Fibroblast of the aortic adventitia (primary cell): ENCODE data around the gene PIPOX. TPM values are rescaled to one million over a fixed set of nuclear protein-coding genes. Genes with fewer than 3 reads are reported as not detected.

Source experiments
- DNase-seq: peaks from one replicate; pipeline ENCODE4 v3.0.0-alpha.2; 2010; ENCODE audit warnings: low read depth
- H3K4me3 ChIP-seq: 2 replicates; pipeline ENCODE4 v1.5.1; 2011; ENCODE audit warnings: low read depth, mild to moderate bottlenecking, control low read depth, low read length, moderate library complexity
- total RNA-seq: library from RNA; depleted of rRNA; stranded (reverse); fragments of >200 nt; gene quantifications from 2 replicates; pipeline ENCODE4 v1.2.3, GENCODE V29; 2012; ENCODE audit warnings: low replicate concordance
- TF ChIP-seq, protein P1 (sequence below): IDR thresholded peaks from 2 replicates; pipeline ENCODE4 v1.5.1; 2011; ENCODE audit warnings: mild to moderate bottlenecking, low read length, control low read depth, inconsistent platforms; ENCODE audit not compliant: insufficient read depth

PIPOX gene
- total RNA-seq, 1 donor, result 1.8 TPM

DNA sequence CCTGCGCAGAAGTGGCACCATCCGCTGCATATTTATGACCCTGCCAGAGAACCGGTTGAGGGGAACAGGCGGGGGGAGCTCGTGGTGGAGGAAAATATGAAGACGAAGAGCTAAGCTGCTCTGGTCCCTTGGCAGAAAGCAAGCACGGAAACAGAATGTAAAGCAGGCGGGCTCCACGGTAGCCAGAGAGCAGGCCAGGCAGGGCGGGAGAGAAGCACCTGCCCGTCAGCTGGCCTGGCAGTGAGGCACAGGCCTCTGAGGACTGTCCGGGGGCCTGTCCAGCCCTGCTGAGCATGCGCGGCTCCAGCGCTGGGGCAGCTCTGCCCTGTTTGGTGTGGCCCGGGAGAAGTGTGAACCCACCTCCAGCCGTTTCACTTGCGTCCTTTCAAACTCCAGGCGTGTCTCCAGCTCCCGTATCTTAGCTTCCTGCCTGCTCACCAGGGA lies 46.7 kb downstream of the PIPOX start:
- DNase-seq, result no peak
- TF ChIP-seq, protein P1, sequence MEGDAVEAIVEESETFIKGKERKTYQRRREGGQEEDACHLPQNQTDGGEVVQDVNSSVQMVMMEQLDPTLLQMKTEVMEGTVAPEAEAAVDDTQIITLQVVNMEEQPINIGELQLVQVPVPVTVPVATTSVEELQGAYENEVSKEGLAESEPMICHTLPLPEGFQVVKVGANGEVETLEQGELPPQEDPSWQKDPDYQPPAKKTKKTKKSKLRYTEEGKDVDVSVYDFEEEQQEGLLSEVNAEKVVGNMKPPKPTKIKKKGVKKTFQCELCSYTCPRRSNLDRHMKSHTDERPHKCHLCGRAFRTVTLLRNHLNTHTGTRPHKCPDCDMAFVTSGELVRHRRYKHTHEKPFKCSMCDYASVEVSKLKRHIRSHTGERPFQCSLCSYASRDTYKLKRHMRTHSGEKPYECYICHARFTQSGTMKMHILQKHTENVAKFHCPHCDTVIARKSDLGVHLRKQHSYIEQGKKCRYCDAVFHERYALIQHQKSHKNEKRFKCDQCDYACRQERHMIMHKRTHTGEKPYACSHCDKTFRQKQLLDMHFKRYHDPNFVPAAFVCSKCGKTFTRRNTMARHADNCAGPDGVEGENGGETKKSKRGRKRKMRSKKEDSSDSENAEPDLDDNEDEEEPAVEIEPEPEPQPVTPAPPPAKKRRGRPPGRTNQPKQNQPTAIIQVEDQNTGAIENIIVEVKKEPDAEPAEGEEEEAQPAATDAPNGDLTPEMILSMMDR, result no peak

DNA sequence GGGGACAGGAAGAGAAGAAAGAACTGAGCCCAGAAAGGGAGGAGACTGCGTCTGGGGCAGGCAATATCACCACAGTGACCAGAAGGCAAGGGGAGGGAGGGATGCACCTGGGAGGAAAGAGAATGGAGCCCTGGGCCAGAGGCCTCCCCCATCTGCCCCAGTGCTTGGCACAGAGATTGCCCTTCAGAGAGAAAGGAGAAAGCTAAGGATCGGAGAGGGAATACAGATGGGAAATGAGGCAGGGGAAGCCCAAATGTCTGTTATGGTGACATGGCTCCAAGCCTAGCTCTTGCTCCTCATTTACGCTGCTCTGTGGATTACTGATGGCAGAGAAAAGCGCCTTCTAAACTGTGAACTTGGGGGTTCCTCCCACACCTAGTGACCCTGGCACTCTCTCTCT lies 47.2 kb downstream of the PIPOX start:
- DNase-seq, result no peak
- TF ChIP-seq, protein P1, result no peak
- H3K4me3 ChIP-seq, result no peak overlapping the region

More for the DNA sequence above, 46.7 kb downstream of the PIPOX start:
- H3K4me3 ChIP-seq, result no peak overlapping the region

DNA sequence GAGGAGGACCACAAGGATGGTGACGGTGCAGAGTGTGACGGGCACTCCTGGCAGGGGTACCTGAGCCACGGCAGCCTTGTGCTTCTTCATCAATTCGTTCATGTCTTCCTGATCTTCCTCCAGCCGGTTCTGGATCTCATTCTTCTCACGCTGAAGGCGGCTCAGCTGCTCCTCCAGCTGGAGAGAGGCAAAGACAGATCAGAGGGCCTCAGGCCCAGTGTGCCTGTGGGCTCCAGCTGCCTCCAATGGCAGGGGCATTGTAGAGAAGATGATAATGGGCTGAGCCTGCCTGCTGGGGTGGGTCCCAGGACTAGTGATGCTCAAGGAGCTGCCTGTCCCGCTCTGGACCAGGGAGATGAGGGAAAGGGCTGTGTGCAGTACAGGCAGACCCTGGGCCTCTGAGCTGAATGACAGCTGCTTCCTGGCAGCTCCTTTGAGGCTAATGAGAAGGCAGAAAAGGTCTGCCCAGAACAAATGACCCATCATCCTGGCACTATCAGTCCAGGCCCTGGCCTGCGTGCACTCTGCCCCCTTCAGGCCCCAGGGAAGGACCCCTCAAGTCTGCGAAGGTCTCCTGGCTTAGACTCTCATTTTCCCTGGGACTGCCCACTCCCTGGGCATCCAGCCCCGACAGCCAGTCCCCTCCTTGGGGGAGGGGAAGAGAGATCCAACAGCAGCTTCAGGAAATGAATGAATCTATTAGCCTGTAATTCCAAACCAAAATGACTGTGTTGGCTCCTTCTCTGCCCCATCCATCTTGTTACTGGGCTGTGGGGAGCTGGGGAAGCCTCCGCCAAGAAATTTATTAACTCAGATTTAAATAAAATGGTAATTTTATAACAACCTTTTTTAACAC lies 48.0 kb downstream of the PIPOX start:
- DNase-seq, result no peak
- no peak overlapping the region for H3K4me3 ChIP-seq
- TF ChIP-seq, protein P1, result no peak

DNA sequence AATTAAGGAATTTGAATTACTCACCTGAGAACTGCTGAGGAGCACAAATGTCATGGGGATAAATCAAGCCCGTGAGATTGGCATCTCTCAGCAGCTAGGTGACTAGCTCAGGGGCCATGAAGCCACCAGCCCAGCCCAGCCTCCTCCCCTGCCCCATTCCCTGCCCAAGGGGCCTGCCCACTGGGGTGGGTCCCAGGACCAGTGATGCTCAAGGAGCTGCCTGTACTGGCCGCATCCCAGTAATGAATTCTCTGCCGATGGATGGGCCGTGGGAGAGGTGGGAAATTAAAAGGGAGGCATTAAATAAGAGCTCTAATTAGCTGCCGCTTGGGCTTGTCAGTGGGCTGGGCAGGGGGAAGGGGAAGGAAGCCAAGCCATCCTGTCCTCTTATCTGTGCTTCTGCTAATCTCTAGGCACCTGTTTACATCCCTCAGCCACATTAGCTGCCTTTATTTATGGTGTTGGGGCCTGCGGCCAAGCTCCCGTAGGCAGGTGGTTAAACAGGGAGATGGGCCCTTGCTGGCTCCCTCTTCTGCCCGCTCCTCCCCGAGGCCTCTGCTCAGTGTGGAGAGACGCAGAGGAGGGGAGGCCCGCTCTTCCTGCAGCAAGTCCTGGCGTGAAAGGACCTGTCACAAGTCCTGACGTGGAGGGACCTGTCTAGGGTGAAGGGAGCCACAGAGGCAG lies 48.8 kb downstream of the PIPOX start:
- TF ChIP-seq, protein P1, result no peak
- DNase-seq, result no peak
- H3K4me3 ChIP-seq, result no peak overlapping the region

DNA sequence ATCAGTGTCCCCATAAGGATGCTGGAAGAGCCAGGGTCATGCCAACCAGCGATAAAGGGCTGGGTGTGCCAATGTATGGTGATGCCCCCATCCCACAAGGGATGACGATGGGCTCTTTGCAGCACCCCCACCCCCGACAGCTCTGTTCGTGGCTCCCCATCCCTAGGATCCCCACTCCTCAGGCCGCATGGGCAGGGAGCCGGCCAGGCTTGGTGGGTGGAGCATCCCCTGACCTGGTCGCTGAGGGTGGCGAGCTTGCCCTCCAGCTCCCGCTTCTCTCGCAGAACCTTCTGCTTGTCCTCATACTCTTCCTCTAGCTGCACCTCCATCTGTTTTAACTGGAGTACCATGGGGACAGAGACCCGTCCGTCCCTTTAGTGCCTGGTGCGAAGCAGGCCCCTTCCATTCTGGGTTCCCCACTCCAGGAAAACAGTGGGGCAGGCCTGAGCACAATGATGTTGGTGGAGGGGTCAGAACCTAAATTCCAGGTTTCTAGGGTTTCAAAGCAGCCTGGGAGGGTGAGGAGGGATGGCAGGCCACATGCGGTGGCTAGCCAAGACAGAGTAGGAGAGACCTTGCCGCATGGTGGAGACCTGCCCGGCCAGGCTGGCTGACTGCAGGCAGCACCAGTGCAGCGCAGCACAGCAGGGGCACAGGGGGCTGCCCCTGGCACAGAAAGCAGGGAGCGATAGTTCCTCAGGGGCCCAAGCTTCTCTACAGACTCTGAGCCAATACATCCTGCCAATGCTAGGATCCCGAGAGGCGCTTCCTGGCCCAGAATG lies 50.3 kb downstream of the PIPOX start:
- no peak for DNase-seq
- H3K4me3 ChIP-seq, result no peak overlapping the region
- TF ChIP-seq, protein P1, result no peak

DNA sequence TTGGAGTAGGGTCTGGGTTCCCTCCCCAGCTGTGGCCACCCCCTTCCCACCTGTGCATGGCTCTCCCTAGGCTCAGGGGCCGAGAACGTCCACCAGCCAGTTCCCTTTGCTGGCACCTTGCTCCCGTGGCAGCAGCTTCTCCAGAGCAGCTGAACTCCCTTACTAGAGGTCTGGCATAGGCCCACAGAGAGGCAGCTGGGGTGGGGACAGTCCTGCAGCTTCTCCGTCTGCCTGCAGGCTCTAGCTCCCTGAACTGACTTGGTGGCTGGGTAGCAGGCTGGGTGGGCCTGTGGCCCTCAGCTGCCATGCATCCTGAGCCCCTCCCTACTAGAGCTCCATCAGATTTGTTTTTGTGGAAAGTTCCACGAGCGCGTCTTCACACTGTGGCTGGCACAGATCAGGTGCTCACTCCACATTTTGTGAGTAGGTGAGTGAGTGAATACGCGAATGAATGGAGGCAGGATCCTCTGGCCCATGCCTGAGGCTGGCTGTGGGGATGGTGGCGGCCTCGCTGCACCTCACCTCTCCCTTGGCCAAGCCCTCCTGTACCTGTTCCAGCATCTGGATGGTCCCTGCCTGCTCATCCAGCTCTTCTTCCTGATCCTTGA lies 51.3 kb downstream of the PIPOX start:
- TF ChIP-seq, protein P1, result no peak
- H3K4me3 ChIP-seq, result no peak overlapping the region
- DNase-seq, result no peak
